Measurements from ENCODE around the gene PTPRG. TPM values are rescaled to one million over a fixed set of nuclear protein-coding genes. Genes with fewer than 3 reads are reported as not detected.

PTPRG gene
- total and polyA plus RNA-seq, 2 donors (not counting 3 experiments of a cell fraction or from before 2014, with no cell fraction given): 8.9 to 39.1 TPM

DNA sequence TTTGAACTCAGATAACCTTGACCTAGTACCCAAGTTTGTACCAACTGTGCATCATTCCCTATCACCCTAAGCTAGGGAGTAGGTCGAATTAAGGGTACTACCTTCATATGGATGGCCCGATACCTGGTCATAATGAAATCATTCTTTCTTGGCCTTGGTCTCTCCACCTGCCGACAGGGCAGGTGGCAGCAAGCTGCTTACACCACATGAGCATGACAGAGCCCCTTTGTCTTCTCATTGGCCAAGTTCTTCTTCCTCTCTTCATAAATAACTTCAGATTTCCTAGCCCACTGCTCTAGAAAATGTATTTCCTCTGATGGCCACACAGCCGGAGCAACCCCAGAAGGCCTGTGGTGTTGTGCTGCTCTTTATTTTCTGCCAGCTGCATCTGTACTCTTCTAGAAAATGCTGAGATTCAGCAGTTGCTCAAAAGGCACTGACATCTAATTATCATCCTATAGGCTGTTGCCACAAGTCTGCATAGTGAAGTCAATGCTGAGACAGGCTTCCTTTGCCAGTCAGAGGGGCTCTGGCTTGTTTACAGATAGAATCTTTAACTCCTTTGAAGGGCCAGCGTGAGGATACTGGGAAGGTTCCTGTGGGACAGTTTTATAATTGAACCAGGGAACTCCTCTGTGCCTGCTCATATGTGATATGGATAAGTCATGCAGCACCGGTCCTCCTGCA, 304.2 kb downstream of the PTPRG start:
- no peak for FAIRE-seq
- ChIA-PET POLR2A (no interaction called here), CTCF (no interaction called here)
- intact Hi-C loops (cut with micrococcal nuclease): no loop called here
- no TSS peak for BruUV-seq (replicated peaks)
- no peaks in the 10 kb centered on the region for H3K4me1 ChIP-seq (ENCODE audit: control insufficient read depth, extremely low read depth, insufficient read depth, low read length)
- H2AFZ ChIP-seq (ENCODE audit: low read depth, low read length): no peak overlapping the region
- no peak for TF ChIP-seq POLR2A (IDR thresholded peaks at IDR 0.05; ENCODE audit: low read depth, low read length)
- TF ChIP-seq, protein P1, sequence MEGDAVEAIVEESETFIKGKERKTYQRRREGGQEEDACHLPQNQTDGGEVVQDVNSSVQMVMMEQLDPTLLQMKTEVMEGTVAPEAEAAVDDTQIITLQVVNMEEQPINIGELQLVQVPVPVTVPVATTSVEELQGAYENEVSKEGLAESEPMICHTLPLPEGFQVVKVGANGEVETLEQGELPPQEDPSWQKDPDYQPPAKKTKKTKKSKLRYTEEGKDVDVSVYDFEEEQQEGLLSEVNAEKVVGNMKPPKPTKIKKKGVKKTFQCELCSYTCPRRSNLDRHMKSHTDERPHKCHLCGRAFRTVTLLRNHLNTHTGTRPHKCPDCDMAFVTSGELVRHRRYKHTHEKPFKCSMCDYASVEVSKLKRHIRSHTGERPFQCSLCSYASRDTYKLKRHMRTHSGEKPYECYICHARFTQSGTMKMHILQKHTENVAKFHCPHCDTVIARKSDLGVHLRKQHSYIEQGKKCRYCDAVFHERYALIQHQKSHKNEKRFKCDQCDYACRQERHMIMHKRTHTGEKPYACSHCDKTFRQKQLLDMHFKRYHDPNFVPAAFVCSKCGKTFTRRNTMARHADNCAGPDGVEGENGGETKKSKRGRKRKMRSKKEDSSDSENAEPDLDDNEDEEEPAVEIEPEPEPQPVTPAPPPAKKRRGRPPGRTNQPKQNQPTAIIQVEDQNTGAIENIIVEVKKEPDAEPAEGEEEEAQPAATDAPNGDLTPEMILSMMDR (IDR thresholded peaks at IDR 0.05; ENCODE audit: extremely low read depth in 1 of 2, insufficient read depth in 1 of 2, low read depth in 1 of 2, low read length in 2 of 2): no peak
- no peak for TF ChIP-seq POLR2AphosphoS5 (IDR thresholded peaks at IDR 0.05; ENCODE audit: insufficient read depth, low read depth, low read length)
- TF ChIP-seq EZH2 (IDR thresholded peaks at IDR 0.05; ENCODE audit: borderline replicate concordance, low read depth, low read length, severe bottlenecking): no peak
- TF ChIP-seq MYC (IDR thresholded peaks at IDR 0.05; ENCODE audit: low read depth, low read length): no peak
- TF ChIP-seq GATA2 (IDR thresholded peaks at IDR 0.05; ENCODE audit: insufficient read depth, insufficient read length, low read depth, low read length): no peak
- no peak for TF ChIP-seq FOS (IDR thresholded peaks at IDR 0.05; ENCODE audit: borderline replicate concordance, insufficient read depth, low read length)
- TF ChIP-seq, protein P2, sequence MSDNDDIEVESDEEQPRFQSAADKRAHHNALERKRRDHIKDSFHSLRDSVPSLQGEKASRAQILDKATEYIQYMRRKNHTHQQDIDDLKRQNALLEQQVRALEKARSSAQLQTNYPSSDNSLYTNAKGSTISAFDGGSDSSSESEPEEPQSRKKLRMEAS (IDR thresholded peaks at IDR 0.05; ENCODE audit: insufficient read depth, insufficient read length): no peak
- TF ChIP-seq JUN (IDR thresholded peaks at IDR 0.05; ENCODE audit: borderline replicate concordance, insufficient read depth, insufficient read length, low read depth): no peak
- H3K27ac ChIP-seq (ENCODE audit: insufficient read depth, low read depth, low read length): no peak overlapping the region
- H3K9me3 ChIP-seq (replicated peaks; ENCODE audit: control insufficient read depth, insufficient read depth, low read length): no peaks in the 10 kb centered on the region
- no peaks in the 10 kb centered on the region for H3K79me2 ChIP-seq (ENCODE audit: control insufficient read depth, insufficient read depth, low read length)
- H3K4me3 ChIP-seq (replicated peaks in 1 of 3; ENCODE audit: insufficient read depth in 1 of 3, low read depth in 1 of 3, low read length in 3 of 3): no peak overlapping the region
- DNase-seq (ENCODE audit: low read depth, low spot score): no peak
- dilution Hi-C loops (cut with MboI; ENCODE audit: extremely low pct_ligation_motif_present, low sequenced_read_pairs): no loop called here
- no peaks in the 10 kb centered on the region for H3K36me3 ChIP-seq (ENCODE audit: control insufficient read depth in 2 of 2, extremely low read depth in 1 of 2, insufficient read depth in 2 of 2, low read length in 2 of 2)
- H3K27me3 ChIP-seq (ENCODE audit: control insufficient read depth in 2 of 2, insufficient read depth in 2 of 2, low read length in 2 of 2): no peaks in the 10 kb centered on the region
- no peaks in the 10 kb centered on the region for H3K9me1 ChIP-seq (replicated peaks; ENCODE audit: control insufficient read depth, extremely low read depth, insufficient read depth, low read length)
- H3K4me2 ChIP-seq (ENCODE audit: insufficient read depth, low read length): no peak overlapping the region
- H3K9ac ChIP-seq (replicated peaks; ENCODE audit: extremely low read depth, insufficient read depth, low read length): no peak overlapping the region
- H4K20me1 ChIP-seq (replicated peaks; ENCODE audit: control insufficient read depth, extremely low read depth, insufficient read depth, low read length): no peaks in the 10 kb centered on the region
